Endothelial cell of umbilical vein (primary cell): Measurements from ENCODE around the gene UBXN6. TPM values are rescaled to one million over a fixed set of nuclear protein-coding genes. Genes with fewer than 3 reads are reported as not detected.

Experiments used
- BruUV-seq: library from RNA; stranded (reverse); fragments of 400-500 nt; replicated peaks from 2 replicates; lab custom pipeline; 2021; lab: Mats Ljungman, UMichigan
- CTCF ChIA-PET: fragments of 300-600, 350-600 bp; sonication (Branson Sonifier 250); formaldehyde crosslinking; loops from one replicate; lab custom pipeline; 2021; ENCODE audit warnings: antibody characterized with exemption, inconsistent platforms; lab: Charles Lee
- POLR2A ChIA-PET: fragments of 300-600, 350-600 bp; sonication (Branson Sonifier 250); formaldehyde crosslinking; loops from one replicate; lab custom pipeline; 2021; ENCODE audit warnings: antibody characterized with exemption, inconsistent platforms; lab: Charles Lee
- DNase-seq: peaks from one replicate; pipeline ENCODE4 v3.0.0-alpha.2; 2011; ENCODE audit warnings: low read depth, low spot score
- FAIRE-seq: peaks from 2 replicates; lab custom pipeline; 2011; peaks lifted over from hg19 to GRCh38; lab: Jason Lieb, UNC
- H2AFZ ChIP-seq: 2 replicates; pipeline ENCODE4 v1.6.0; 2012; ENCODE audit warnings: low read depth, low read length, control low read depth, inconsistent platforms
- H3K27ac ChIP-seq: 2 replicates; pipeline ENCODE4 v1.5.1; 2011; ENCODE audit warnings: low read depth, mild to moderate bottlenecking, control low read depth, low read length, moderate library complexity; ENCODE audit not compliant: insufficient read depth
- H3K27me3 ChIP-seq, 2 experiments: 2 replicates each; pipeline versions ENCODE4 v1.6.0 to v1.6.1; 2011; ENCODE audit warnings: low read length in 2 of 2, mixed read lengths in 1 of 2; ENCODE audit not compliant: control insufficient read depth in 2 of 2, insufficient read depth in 2 of 2
- H3K36me3 ChIP-seq, 2 experiments: 2 replicates in 1 of 2; 3 replicates in 1 of 2; pipeline ENCODE4 v1.5.1; 2011; ENCODE audit warnings: low read length in 2 of 2, mild to moderate bottlenecking in 1 of 2, moderate library complexity in 1 of 2; ENCODE audit not compliant: control insufficient read depth in 2 of 2, insufficient read depth in 2 of 2; ENCODE audit errors: extremely low read depth in 1 of 2
- H3K4me1 ChIP-seq: 3 replicates; pipeline ENCODE4 v1.5.1; 2011; ENCODE audit warnings: mild to moderate bottlenecking, low read length; ENCODE audit not compliant: control insufficient read depth, insufficient read depth; ENCODE audit errors: extremely low read depth
- H3K4me2 ChIP-seq: 2 replicates; pipeline ENCODE4 v1.6.1; 2011; ENCODE audit warnings: low read length, control low read depth, mixed read lengths; ENCODE audit not compliant: insufficient read depth
- H3K4me3 ChIP-seq, 3 experiments: fragments of 200-600 bp in 1 of 3; sonication (generic), shearing (Covaris generic) in 1 of 3; replicated peaks in 1 of 3; 2 replicates each; pipeline ENCODE4 v1.5.1; 2011 to 2016; ENCODE audit warnings: control low read depth in 3 of 3, low read length in 3 of 3, mild to moderate bottlenecking in 2 of 3, inconsistent platforms in 1 of 3, low read depth in 1 of 3, moderate library complexity in 1 of 3; ENCODE audit not compliant: insufficient read depth in 1 of 3
- H3K79me2 ChIP-seq: 2 replicates; pipeline ENCODE4 v1.6.0; 2012; ENCODE audit warnings: low read length, inconsistent platforms; ENCODE audit not compliant: control insufficient read depth, insufficient read depth
- H3K9ac ChIP-seq: replicated peaks from 2 replicates; pipeline ENCODE3; 2011; ENCODE audit warnings: low read length, control low read depth; ENCODE audit not compliant: insufficient read depth; ENCODE audit errors: extremely low read depth
- H3K9me1 ChIP-seq: replicated peaks from 3 replicates; pipeline ENCODE4 v1.6.0; 2011; ENCODE audit warnings: mild to moderate bottlenecking, low read length; ENCODE audit not compliant: control insufficient read depth, insufficient read depth; ENCODE audit errors: extremely low read depth
- H3K9me3 ChIP-seq: replicated peaks from 2 replicates; pipeline ENCODE4 v1.5.1; 2012; ENCODE audit warnings: low read length, inconsistent platforms; ENCODE audit not compliant: control insufficient read depth, insufficient read depth
- H4K20me1 ChIP-seq: replicated peaks from 2 replicates; pipeline ENCODE3; 2011; ENCODE audit warnings: mild to moderate bottlenecking, low read length; ENCODE audit not compliant: control insufficient read depth, insufficient read depth; ENCODE audit errors: extremely low read depth
- EZH2 ChIP-seq: IDR thresholded peaks from 2 replicates; pipeline ENCODE4 v1.6.1; 2012; ENCODE audit warnings: borderline replicate concordance, low read depth, mild to moderate bottlenecking, moderate library complexity, low read length, inconsistent platforms; ENCODE audit not compliant: severe bottlenecking
- GATA2 ChIP-seq: IDR thresholded peaks from 2 replicates; pipeline ENCODE4 v1.7.0; 2011; ENCODE audit warnings: low read depth, mild to moderate bottlenecking, moderate library complexity, mixed read lengths, low read length; ENCODE audit not compliant: insufficient read length, insufficient read depth
- POLR2A ChIP-seq: IDR thresholded peaks from 2 replicates; pipeline ENCODE4 v1.6.1; 2012; ENCODE audit warnings: low read depth, mild to moderate bottlenecking, control low read depth, low read length
- POLR2AphosphoS5 ChIP-seq: IDR thresholded peaks from 2 replicates; pipeline ENCODE4 v1.6.1; 2012; ENCODE audit warnings: low read depth, mild to moderate bottlenecking, control low read depth, low read length, moderate library complexity; ENCODE audit not compliant: insufficient read depth
- dilution Hi-C: fragments of 300-500 bp; cut with MboI; formaldehyde crosslinking; loops from one replicate; pipeline ENCODE4 v1.15.0; 2019; ENCODE audit warnings: low sequenced_read_pairs; ENCODE audit not compliant: extremely low pct_ligation_motif_present
- intact Hi-C: fragments of 100-400 bp; cut with micrococcal nuclease; formaldehyde crosslinking; loops from one replicate; pipeline ENCODE4 v1.10.0; 2022
- polyA plus RNA-seq, 4 experiments: library from polyadenylated mRNA; depleted of rRNA in 3 of 4; stranded (reverse) in 3 of 4; unstranded in 1 of 4; fragments of >200 nt; gene quantifications; 2 replicates each; pipeline versions ENCODE4 v1.2.1 to v1.2.3, GENCODE V29; 2011 to 2012; ENCODE audit warnings: missing spikeins in 1 of 4
- total RNA-seq: library from RNA; stranded (reverse); gene quantifications from 2 replicates; pipeline ENCODE4 v1.2.3, GENCODE V29; 2021
- TF ChIP-seq, protein P1 (sequence below), 2 donors: IDR thresholded peaks; 1 replicate in 1 of 2; 2 replicates in 1 of 2; pipeline ENCODE4 v1.5.1; 2011; ENCODE audit warnings: low read length in 2 of 2, mild to moderate bottlenecking in 2 of 2, moderate library complexity in 2 of 2, control low read depth in 1 of 2, inconsistent platforms in 1 of 2, low read depth in 1 of 2; ENCODE audit not compliant: insufficient read depth in 1 of 2; ENCODE audit errors: extremely low read depth in 1 of 2
- TF ChIP-seq, protein P2 (sequence below): IDR thresholded peaks from 2 replicates; pipeline ENCODE4 v1.6.1; 2011; ENCODE audit not compliant: insufficient read depth, insufficient read length

The UBXN6 gene
- total and polyA plus RNA-seq, 2 donors (not counting 3 experiments of a cell fraction or from before 2014, with no cell fraction given) = 78.5 to 93.7 TPM

- Histone ChIP-seq H3K9me3 (no peaks in the 10 kb centered on the region), H3K27ac (no peak overlapping the region), H3K4me1 (no peaks in the 10 kb centered on the region), H3K79me2 (no peaks in the 10 kb centered on the region), H3K4me3 (no peak overlapping the region), H4K20me1 (no peaks in the 10 kb centered on the region), H3K36me3 (peaks cover 2 to 40% of the 10 kb centered on the region in 2 experiments), H3K27me3 (no peaks in the 10 kb centered on the region), H3K9me1 (no peaks in the 10 kb centered on the region), H3K4me2 (no peak overlapping the region), H3K9ac (no peak overlapping the region), H2AFZ (no peak overlapping the region)
- POLR2A ChIA-PET = no interaction called here
- intact Hi-C loops (no loop called here), dilution Hi-C loops (no loop called here)
- DNase-seq (no peak), FAIRE-seq (no peak)
- BruUV-seq = no TSS peak
- TF ChIP-seq, protein P1, sequence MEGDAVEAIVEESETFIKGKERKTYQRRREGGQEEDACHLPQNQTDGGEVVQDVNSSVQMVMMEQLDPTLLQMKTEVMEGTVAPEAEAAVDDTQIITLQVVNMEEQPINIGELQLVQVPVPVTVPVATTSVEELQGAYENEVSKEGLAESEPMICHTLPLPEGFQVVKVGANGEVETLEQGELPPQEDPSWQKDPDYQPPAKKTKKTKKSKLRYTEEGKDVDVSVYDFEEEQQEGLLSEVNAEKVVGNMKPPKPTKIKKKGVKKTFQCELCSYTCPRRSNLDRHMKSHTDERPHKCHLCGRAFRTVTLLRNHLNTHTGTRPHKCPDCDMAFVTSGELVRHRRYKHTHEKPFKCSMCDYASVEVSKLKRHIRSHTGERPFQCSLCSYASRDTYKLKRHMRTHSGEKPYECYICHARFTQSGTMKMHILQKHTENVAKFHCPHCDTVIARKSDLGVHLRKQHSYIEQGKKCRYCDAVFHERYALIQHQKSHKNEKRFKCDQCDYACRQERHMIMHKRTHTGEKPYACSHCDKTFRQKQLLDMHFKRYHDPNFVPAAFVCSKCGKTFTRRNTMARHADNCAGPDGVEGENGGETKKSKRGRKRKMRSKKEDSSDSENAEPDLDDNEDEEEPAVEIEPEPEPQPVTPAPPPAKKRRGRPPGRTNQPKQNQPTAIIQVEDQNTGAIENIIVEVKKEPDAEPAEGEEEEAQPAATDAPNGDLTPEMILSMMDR (IDR thresholded peaks at IDR 0.05; ENCODE audit: extremely low read depth in 1 of 2, insufficient read depth in 1 of 2, low read depth in 1 of 2, low read length in 2 of 2) = no peak
- TF ChIP-seq GATA2 (no peak), POLR2A (no peak), EZH2 (no peak), POLR2AphosphoS5 (no peak)
- TF ChIP-seq, protein P2, sequence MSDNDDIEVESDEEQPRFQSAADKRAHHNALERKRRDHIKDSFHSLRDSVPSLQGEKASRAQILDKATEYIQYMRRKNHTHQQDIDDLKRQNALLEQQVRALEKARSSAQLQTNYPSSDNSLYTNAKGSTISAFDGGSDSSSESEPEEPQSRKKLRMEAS = no peak
- CTCF ChIA-PET = interaction anchor here (1.1 kb wide), 1 partner anchor 26 kb away, joined by 5 read pairs; no protein-coding TSS in a partner anchor
Observed at GRCh38 chr19:4499318-4499717, 41.7 kb upstream of the UBXN6 start.
